IPS-NIHi7 (cell line): Measurements from ENCODE around the gene VANGL2.

Experiments used
- DNase-seq: peaks from one replicate; pipeline ENCODE4 v3.0.0; 2012; ENCODE audit warnings: mixed read lengths; ENCODE audit errors: extremely low spot score

Gene VANGL2

GRCh38 chr1:160460214-160460642 lies 59.9 kb downstream of the VANGL2 start:
- DNase-seq = no peak

GRCh38 chr1:160460683-160461287 lies 60.4 kb downstream of the VANGL2 start:
- DNase-seq = no peak

GRCh38 chr1:160465123-160465522 lies 64.8 kb downstream of the VANGL2 start:
- DNase-seq = no peak

- no peak for DNase-seq
Measured at GRCh38 chr1:160466961-160467360, 66.6 kb downstream of the VANGL2 start.

- no peak for DNase-seq
Measured at GRCh38 chr1:160467576-160467975, 67.2 kb downstream of the VANGL2 start.

- DNase-seq = no peak
Measured at GRCh38 chr1:160471253-160471652, 70.9 kb downstream of the VANGL2 start.

GRCh38 chr1:160472112-160472511 lies 71.7 kb downstream of the VANGL2 start:
- no peak for DNase-seq

GRCh38 chr1:160474392-160475242 lies 74.3 kb downstream of the VANGL2 start:
- no peak for DNase-seq
